NCI-H2227 (cell line): ENCODE data around the gene CAMTA1.

Experiments
- DNase-seq: peaks from one replicate; lab custom pipeline; 2025; ENCODE audit not compliant: unreplicated experiment; lab: John Stamatoyannopoulos, UW

Gene CAMTA1

GRCh38 chr1:7247791-7248548 is 462.7 kb downstream of the CAMTA1 start:
- peak; percentile 84 for DNase-seq

- peak; percentile 41 for DNase-seq
Measured at GRCh38 chr1:7248549-7249199, 463.4 kb downstream of the CAMTA1 start.

GRCh38 chr1:7249516-7249915 is 464.3 kb downstream of the CAMTA1 start:
- no peak for DNase-seq

- DNase-seq, result no peak
Measured at GRCh38 chr1:7250176-7250575, 464.9 kb downstream of the CAMTA1 start.

GRCh38 chr1:7250597-7251453 is 465.6 kb downstream of the CAMTA1 start:
- DNase-seq, result no peak

GRCh38 chr1:7251454-7251800 is 466.2 kb downstream of the CAMTA1 start:
- no peak for DNase-seq

GRCh38 chr1:7252411-7253117 is 467.3 kb downstream of the CAMTA1 start:
- DNase-seq, result peak; percentile 47

GRCh38 chr1:7253118-7253480 is 467.8 kb downstream of the CAMTA1 start:
- DNase-seq, result no peak

- DNase-seq, result no peak
Measured at GRCh38 chr1:7253988-7254587, 468.8 kb downstream of the CAMTA1 start.

- no peak for DNase-seq
Measured at GRCh38 chr1:7255303-7256058, 470.2 kb downstream of the CAMTA1 start.

- no peak for DNase-seq
Measured at GRCh38 chr1:7256526-7256925, 471.3 kb downstream of the CAMTA1 start.

- no peak for DNase-seq
Measured at GRCh38 chr1:7257225-7257624, 472.0 kb downstream of the CAMTA1 start.

- no peak for DNase-seq
Measured at GRCh38 chr1:7258589-7259135, 473.4 kb downstream of the CAMTA1 start.

- no peak for DNase-seq
Measured at GRCh38 chr1:7259955-7260354, 474.7 kb downstream of the CAMTA1 start.

GRCh38 chr1:7261490-7261889 is 476.2 kb downstream of the CAMTA1 start:
- DNase-seq, result no peak

GRCh38 chr1:7262611-7263010 is 477.4 kb downstream of the CAMTA1 start:
- no peak for DNase-seq

GRCh38 chr1:7263021-7263960 is 478.0 kb downstream of the CAMTA1 start:
- no peak for DNase-seq

- no peak for DNase-seq
Measured at GRCh38 chr1:7264101-7264500, 478.8 kb downstream of the CAMTA1 start.
